ENCODE measurements around the gene MRPL36. TPM values are rescaled to one million over a fixed set of nuclear protein-coding genes. Genes with fewer than 3 reads are reported as not detected.
"Not testable (repeated sequence)": the region's sequence is repeated elsewhere in the genome, so short reads cannot be mapped to it uniquely, and the experiment has no call there.

Gene MRPL36
- total RNA-seq (10 to 100 TPM; 21.4 to 55.6 TPM), polyA plus RNA-seq (ENCODE audit: insufficient read length in 2 of 2) (10 to 100 TPM; 40.3 TPM)
- long read RNA-seq, donor 1, transcript MRPL36-202 (2 exons, 610 nt) = major isoform, 18 of 31 reads
- long read RNA-seq, donor 1, transcript MRPL36-204 (2 exons, 686 nt) = minor isoform, 13 of 31 reads
- long read RNA-seq, donor 1, partial matches to known transcripts = 0 of 31 reads
- long read RNA-seq, donor 1, other reads (novel, unspliced or antisense) = 0 of 31 reads
- long read RNA-seq, donor 2, transcript MRPL36-202 (2 exons, 610 nt) = major isoform, 6 of 9 reads
- long read RNA-seq, donor 2, partial matches to known transcripts = 0 of 9 reads
- long read RNA-seq, donor 2, other reads (novel, unspliced or antisense) = 0 of 9 reads
- long read RNA-seq, donor 3, transcript MRPL36-202 (2 exons, 610 nt) = major isoform, 5 of 178 reads
- long read RNA-seq, donor 3, partial matches to known transcripts = 55 of 178 reads
- long read RNA-seq, donor 3, other reads (novel, unspliced or antisense) = 114 of 178 reads
- long read RNA-seq, donor 4, transcript MRPL36-202 (2 exons, 610 nt) = major isoform, 13 of 468 reads
- long read RNA-seq, donor 4, transcript MRPL36-204 (2 exons, 686 nt) = minor isoform, 10 of 468 reads
- long read RNA-seq, donor 4, partial matches to known transcripts = 136 of 468 reads
- long read RNA-seq, donor 4, other reads (novel, unspliced or antisense) = 309 of 468 reads

DNA sequence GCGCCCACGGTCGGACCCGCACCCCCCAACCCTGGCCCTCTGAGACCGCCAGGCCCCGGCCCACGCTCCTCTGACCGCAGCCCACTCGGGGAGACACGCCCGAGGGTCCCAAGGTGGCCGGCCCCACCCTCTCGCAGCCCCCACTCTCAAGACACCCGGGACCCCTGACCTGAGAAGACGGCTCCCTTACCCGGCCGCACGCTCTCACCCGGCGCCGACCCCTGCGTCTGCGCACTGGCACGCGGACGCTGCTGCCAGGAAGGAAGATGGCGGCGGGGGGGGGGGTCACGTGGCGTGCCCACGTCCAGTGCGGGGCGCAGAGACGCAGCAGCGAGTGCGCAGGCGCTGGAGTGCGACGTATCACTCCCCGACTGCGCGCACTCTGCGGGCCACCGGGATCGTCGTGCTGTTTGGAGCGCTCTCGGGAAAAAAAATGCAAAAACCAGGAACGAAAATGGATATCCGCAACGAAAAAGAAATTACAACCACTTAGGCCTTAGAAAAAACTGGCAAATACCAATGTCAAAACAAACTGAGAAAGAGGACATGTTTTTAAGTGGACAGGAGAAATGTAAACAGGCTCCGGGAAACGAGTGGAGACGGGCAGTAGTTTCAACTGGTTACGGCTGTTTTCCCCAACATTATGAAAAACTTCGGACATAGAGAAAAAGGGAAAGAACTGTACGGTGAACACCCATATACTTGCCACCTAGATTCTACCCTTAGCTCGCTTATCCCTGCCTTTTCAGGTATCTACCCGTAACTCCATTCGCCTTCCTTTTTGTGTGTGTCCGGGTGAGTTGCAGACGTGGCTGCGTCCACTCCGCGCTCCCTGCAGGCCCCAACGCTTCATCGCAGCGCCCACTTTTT lies at the start of gene MRPL36:
TSS of gene MRPL36 (minus strand) at position 236 of the 870 bp plus-strand sequence. CDS start 902 bp downstream, outside the sequence.
- peak within 1 kb of the TSS; percentile 80 for H3K4me3 ChIP-seq (ENCODE audit: low read depth, low read length)
- peak; percentile 80 to 98 (median 86) for DNase-seq (ENCODE audit: low read depth in 4 of 6, low spot score in 6 of 6)
- no peaks in the 10 kb centered on the region for H3K27me3 ChIP-seq (ENCODE audit: control insufficient read depth, insufficient read depth, low read length)
- peaks cover 26% of the 10 kb centered on the region for H3K4me1 ChIP-seq (ENCODE audit: control insufficient read depth, insufficient read depth, low read length)
- H3K9me3 ChIP-seq (ENCODE audit: control insufficient read depth, insufficient read depth, low read length) = no peaks in the 10 kb centered on the region
- 1% methylated on average over 57 of the region's 68 CpGs for WGBS (ENCODE audit: insufficient coverage)
- H3K36me3 ChIP-seq (ENCODE audit: control insufficient read depth, insufficient read depth, low read length) = peaks cover 53% of the 10 kb centered on the region
- H3K27ac ChIP-seq (ENCODE audit: low read depth, low read length) = peak within 1 kb of the TSS; percentile 74

DNA sequence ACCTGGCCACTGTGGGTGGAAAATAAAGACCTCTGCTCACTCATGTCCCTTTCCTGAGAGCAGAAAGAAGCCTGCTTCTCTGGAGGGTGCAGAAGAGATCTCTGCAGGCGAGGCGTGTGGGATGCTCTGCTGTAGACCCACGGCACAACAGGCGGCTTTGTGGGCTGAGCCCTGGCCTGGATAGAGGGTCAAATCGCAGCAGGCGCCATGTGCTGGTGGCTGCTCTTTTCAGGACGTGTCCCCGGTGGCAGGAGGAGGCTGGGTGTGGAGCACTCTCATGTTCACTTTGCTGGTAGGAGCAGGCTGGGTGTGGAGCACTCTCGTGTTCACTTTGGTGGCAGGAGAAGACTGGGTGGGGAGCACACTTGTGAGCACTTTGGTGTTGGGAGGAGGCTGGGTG lies 48.0 kb upstream of the MRPL36 start:
- Histone ChIP-seq H3K9me3 (ENCODE audit: control insufficient read depth, insufficient read depth, low read length) (no peaks in the 10 kb centered on the region), H3K4me3 (ENCODE audit: low read depth, low read length) (no peak overlapping the region), H3K27ac (ENCODE audit: low read depth, low read length) (no peak overlapping the region), H3K27me3 (ENCODE audit: control insufficient read depth, insufficient read depth, low read length) (peaks cover 44% of the 10 kb centered on the region), H3K4me1 (ENCODE audit: control insufficient read depth, insufficient read depth, low read length) (peaks cover 11% of the 10 kb centered on the region), H3K36me3 (ENCODE audit: control insufficient read depth, insufficient read depth, low read length) (no peaks in the 10 kb centered on the region)
- DNase-seq (ENCODE audit: low read depth in 4 of 6, low spot score in 6 of 6) = no peak
- WGBS (ENCODE audit: insufficient coverage) = 77% methylated on average over 9 of the region's 9 CpGs

DNA sequence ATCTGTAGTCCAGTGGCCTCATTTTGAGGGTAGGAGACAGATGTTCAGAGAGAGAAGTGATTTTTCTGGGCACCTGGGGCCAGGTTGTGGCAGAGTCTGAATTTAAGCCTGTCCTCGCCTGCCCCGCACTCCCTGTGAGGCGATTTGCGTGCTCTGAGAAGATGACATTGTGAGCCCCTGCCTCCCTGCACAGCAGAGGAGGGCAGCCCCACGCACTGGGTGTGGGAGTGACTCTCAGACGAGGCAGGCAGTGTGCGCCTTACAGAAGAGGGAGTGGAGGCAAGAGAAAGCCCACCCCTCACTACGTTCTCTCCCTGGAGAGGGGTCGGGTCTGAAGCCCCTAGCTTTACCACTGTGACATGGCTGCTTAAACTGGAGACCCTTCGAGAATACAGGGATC lies 47.4 kb upstream of the MRPL36 start:
- Histone ChIP-seq H3K27ac (ENCODE audit: low read depth, low read length) (no peak overlapping the region), H3K27me3 (ENCODE audit: control insufficient read depth, insufficient read depth, low read length) (peaks cover 40% of the 10 kb centered on the region), H3K9me3 (ENCODE audit: control insufficient read depth, insufficient read depth, low read length) (no peaks in the 10 kb centered on the region), H3K36me3 (ENCODE audit: control insufficient read depth, insufficient read depth, low read length) (no peaks in the 10 kb centered on the region), H3K4me3 (ENCODE audit: low read depth, low read length) (no peak overlapping the region), H3K4me1 (ENCODE audit: control insufficient read depth, insufficient read depth, low read length) (peaks cover 11% of the 10 kb centered on the region)
- 85% methylated on average over 6 of the region's 10 CpGs for WGBS (ENCODE audit: insufficient coverage)
- DNase-seq (ENCODE audit: low read depth in 4 of 6, low spot score in 6 of 6) = no peak

DNA sequence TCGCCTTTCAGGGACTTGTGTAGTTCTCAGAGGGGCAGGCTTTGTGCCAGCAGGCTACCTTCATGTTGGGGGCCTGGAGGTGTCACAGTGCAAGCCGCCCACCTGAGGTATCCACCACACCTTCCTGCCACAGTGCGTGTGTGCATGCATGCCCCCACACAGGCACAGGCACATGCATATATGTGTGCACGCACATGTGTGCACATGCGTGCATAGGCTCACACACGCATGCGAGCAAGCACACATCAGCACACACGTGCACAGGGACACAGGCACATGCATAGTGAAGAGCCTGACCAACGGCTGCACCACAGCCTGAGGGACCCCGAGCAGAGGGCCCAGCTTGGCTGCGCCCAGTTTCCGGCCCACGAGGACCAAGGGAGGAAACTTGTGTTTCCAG lies 46.9 kb upstream of the MRPL36 start:
- Histone ChIP-seq H3K36me3 (ENCODE audit: control insufficient read depth, insufficient read depth, low read length) (no peaks in the 10 kb centered on the region), H3K4me1 (ENCODE audit: control insufficient read depth, insufficient read depth, low read length) (peaks cover 7% of the 10 kb centered on the region), H3K9me3 (ENCODE audit: control insufficient read depth, insufficient read depth, low read length) (no peaks in the 10 kb centered on the region), H3K27ac (ENCODE audit: low read depth, low read length) (no peak overlapping the region), H3K4me3 (ENCODE audit: low read depth, low read length) (no peak overlapping the region), H3K27me3 (ENCODE audit: control insufficient read depth, insufficient read depth, low read length) (peaks cover 37% of the 10 kb centered on the region)
- 86% methylated on average over 13 of the region's 13 CpGs for WGBS (ENCODE audit: insufficient coverage)
- DNase-seq (ENCODE audit: low read depth in 4 of 6, low spot score in 6 of 6) = no peak

DNA sequence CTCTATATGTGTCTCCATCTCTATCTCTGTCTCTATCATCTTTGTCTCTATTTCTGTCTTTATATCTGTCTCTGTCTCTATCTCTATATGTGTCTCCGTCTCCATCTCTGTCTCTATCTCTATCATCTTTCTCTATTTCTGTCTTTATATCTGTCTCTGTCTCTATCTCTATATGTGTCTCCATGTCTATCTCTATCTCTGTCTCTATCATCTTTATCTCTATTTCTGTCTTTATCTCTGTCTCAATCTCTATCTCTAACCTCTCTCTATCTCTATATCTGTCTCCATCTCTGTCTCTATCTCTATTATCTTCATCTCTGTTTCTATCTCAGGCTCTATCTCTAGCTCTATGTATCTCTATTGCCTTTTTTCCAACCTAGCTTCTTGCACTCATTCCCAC lies 46.1 kb upstream of the MRPL36 start:
- no peaks in the 10 kb centered on the region for H3K9me3 ChIP-seq (ENCODE audit: control insufficient read depth, insufficient read depth, low read length)
- H3K4me3 ChIP-seq (ENCODE audit: low read depth, low read length) = no peak overlapping the region
- H3K27ac ChIP-seq (ENCODE audit: low read depth, low read length) = no peak overlapping the region
- no peak for DNase-seq (ENCODE audit: low read depth in 4 of 6, low spot score in 6 of 6)
- H3K4me1 ChIP-seq (ENCODE audit: control insufficient read depth, insufficient read depth, low read length) = peaks cover 6% of the 10 kb centered on the region
- WGBS (ENCODE audit: insufficient coverage) = 100% methylated on average over 1 of the region's 1 CpG
- no peaks in the 10 kb centered on the region for H3K36me3 ChIP-seq (ENCODE audit: control insufficient read depth, insufficient read depth, low read length)
- peaks cover 30% of the 10 kb centered on the region for H3K27me3 ChIP-seq (ENCODE audit: control insufficient read depth, insufficient read depth, low read length)

DNA sequence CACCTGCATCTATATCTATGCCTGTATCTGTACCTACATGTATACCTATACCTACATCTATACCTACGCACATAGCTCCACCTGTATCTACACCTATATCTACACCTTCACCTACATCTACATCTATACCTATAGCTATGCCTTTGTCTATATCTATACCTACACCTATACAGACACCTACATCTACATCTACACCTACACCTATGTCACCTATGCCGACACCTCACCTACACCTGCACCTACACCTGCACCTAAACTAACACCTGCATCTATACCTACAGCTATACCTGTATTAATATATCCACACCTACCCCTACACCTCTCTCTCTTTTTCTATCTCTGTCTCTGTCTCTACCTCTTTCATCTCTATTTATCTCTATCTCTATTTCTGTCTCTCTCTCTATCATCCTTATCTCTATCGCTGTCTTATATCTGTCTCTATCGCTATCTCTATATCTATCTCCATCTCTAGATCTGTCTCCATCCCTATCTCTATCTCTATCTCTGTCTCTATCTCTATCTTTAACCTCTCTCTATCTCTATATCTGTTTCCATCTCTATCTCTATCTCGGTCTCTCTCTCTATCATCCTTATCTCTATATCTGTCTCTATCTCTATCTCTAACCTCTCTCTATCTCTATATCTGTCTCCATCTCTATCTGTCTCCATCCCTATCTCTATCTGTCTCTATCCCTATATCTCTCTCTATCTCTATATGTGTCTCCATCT lies 45.2 kb upstream of the MRPL36 start:
- Histone ChIP-seq H3K36me3 (ENCODE audit: control insufficient read depth, insufficient read depth, low read length) (no peaks in the 10 kb centered on the region), H3K27ac (ENCODE audit: low read depth, low read length) (no peak overlapping the region), H3K4me1 (ENCODE audit: control insufficient read depth, insufficient read depth, low read length) (peaks cover 6% of the 10 kb centered on the region), H3K4me3 (ENCODE audit: low read depth, low read length) (no peak overlapping the region), H3K27me3 (ENCODE audit: control insufficient read depth, insufficient read depth, low read length) (peaks cover 26% of the 10 kb centered on the region), H3K9me3 (ENCODE audit: control insufficient read depth, insufficient read depth, low read length) (no peaks in the 10 kb centered on the region)
- WGBS (ENCODE audit: insufficient coverage) = 97% methylated on average over 5 of the region's 5 CpGs
- DNase-seq (ENCODE audit: low read depth in 4 of 6, low spot score in 6 of 6) = no peak

DNA sequence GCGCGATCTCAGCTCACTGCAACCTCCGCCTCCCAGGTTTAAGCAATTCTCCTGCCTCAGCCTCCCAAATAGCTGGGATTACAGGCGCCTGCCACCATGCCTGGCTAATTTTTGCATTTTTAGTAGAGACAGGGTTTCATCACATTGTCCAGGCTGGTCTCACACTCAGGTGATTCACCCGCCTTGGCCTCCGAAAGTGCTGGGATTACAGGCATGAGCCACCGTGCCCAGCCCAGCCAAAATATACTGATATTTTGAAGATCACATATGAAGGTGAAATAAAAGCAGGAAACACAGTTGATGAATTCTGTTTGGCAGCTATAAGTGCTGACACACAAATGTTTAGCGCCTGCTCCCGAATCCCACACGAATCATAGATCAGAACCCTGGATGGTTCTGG lies 44.1 kb upstream of the MRPL36 start:
- H3K4me3 ChIP-seq (ENCODE audit: low read depth, low read length); H3K27ac ChIP-seq (ENCODE audit: low read depth, low read length); H3K9me3 ChIP-seq (ENCODE audit: control insufficient read depth, insufficient read depth, low read length); H3K4me1 ChIP-seq (ENCODE audit: control insufficient read depth, insufficient read depth, low read length); DNase-seq (ENCODE audit: low read depth in 4 of 6, low spot score in 6 of 6); H3K36me3 ChIP-seq (ENCODE audit: control insufficient read depth, insufficient read depth, low read length): not testable (repeated sequence)
- 96% methylated on average over 7 of the region's 10 CpGs for WGBS (ENCODE audit: insufficient coverage)
- H3K27me3 ChIP-seq (ENCODE audit: control insufficient read depth, insufficient read depth, low read length) = peaks cover 19% of the 10 kb centered on the region

DNA sequence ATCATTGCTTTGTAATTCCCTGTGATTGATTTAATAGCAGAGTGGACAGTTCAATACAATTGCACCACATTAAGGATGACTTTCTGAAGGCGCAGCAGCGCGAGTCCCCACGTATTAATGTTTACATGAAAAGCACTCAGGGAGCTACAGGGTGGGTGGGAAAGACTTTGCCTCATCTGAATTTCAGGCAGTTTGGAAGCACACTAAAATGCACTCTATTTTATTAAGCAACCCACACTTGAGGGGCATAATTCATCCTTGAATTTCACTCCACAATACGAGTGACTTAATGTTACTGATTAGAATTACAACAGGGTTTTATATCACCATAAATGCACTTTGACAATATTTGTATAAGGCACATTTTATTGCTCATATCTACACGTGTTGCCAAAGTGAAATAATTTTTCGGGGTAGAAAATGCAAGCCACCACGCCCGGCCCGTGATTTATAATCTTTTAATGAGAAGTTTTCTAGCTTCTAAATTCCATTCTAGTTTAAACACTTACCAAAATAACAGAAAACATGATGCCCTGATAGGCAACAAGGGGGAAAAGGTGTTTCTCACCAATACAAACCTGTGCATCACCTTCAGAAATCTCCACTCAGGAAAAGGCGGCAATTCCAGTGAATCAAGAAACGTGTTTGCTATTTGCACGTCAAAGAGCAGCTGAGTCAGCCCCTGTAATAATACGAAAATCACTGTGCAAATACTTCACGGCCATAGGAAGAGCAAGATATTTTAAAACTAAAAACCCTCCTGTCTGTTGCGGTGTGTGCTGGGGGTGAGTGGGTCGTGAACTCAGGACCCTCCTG lies 42.6 kb upstream of the MRPL36 start:
- peaks cover 11% of the 10 kb centered on the region for H3K27me3 ChIP-seq (ENCODE audit: control insufficient read depth, insufficient read depth, low read length)
- WGBS (ENCODE audit: insufficient coverage) = no CpG with 5 or more reads among the region's 17 CpGs

More for the DNA sequence above, 42.6 kb upstream of the MRPL36 start:
- Histone ChIP-seq H3K4me1 (ENCODE audit: control insufficient read depth, insufficient read depth, low read length) (peaks cover 6% of the 10 kb centered on the region), H3K36me3 (ENCODE audit: control insufficient read depth, insufficient read depth, low read length) (peaks cover 3% of the 10 kb centered on the region), H3K9me3 (ENCODE audit: control insufficient read depth, insufficient read depth, low read length) (no peaks in the 10 kb centered on the region), H3K27ac (ENCODE audit: low read depth, low read length) (no peak overlapping the region), H3K4me3 (ENCODE audit: low read depth, low read length) (no peak overlapping the region)
- no peak for DNase-seq (ENCODE audit: low read depth in 4 of 6, low spot score in 6 of 6)
